GM12878 (cell line): ENCODE measurements around the gene COL4A2. TPM values are rescaled to one million over a fixed set of nuclear protein-coding genes. Genes with fewer than 3 reads are reported as not detected.

Experiments
- ATAC-seq: fragments of 200-7000 bp; cut with Tn5 transposase; 3 replicates; pipeline ENCODE4 v1.9.1; 2020; ENCODE audit warnings: mild to moderate bottlenecking, moderate library complexity
- BruUV-seq: library from RNA; stranded (reverse); fragments of 400-500 nt; replicated peaks from 2 replicates; lab custom pipeline; 2021; lab: Mats Ljungman, UMichigan
- CTCF ChIA-PET: fragments of 300-600 bp; sonication (Branson Sonifier 250); formaldehyde crosslinking; extraction: SDS; loops from one replicate; lab custom pipeline; 2021; ENCODE audit warnings: inconsistent platforms; lab: Yijun Ruan, JAX
- POLR2A ChIA-PET: fragments of 350-600 bp; formaldehyde crosslinking; extraction: SDS; loops from one replicate; lab custom pipeline; 2021; ENCODE audit warnings: inconsistent platforms; lab: Charles Lee
- RAD21 ChIA-PET: fragments of 300-600 bp; sonication (Branson Sonifier 250); formaldehyde crosslinking; loops from one replicate; lab custom pipeline; 2023; ENCODE audit warnings: antibody characterized with exemption; ENCODE audit not compliant: unreplicated experiment; lab: Charles Lee
- SMC1A ChIA-PET: fragments of 300-600 bp; sonication (Branson Sonifier 250); formaldehyde crosslinking; loops from one replicate; lab custom pipeline; 2023; ENCODE audit not compliant: unreplicated experiment, uncharacterized antibody; lab: Charles Lee
- DNase-seq: peaks from one replicate; pipeline ENCODE4 v3.0.0-alpha.2; 2011; ENCODE audit warnings: low read depth, low spot score
- FAIRE-seq: peaks from 3 replicates; lab custom pipeline; 2011; peaks lifted over from hg19 to GRCh38; lab: Jason Lieb, UNC
- H2AFZ ChIP-seq: 2 replicates; pipeline ENCODE4 v1.6.0; 2011; ENCODE audit warnings: low read depth, low read length, control low read depth; ENCODE audit not compliant: control insufficient read depth
- H3K27ac ChIP-seq: 2 replicates; pipeline ENCODE4 v1.5.1; 2011; ENCODE audit warnings: control low read depth; ENCODE audit not compliant: control insufficient read depth, insufficient read depth
- H3K27me3 ChIP-seq, 2 experiments: replicated peaks in 1 of 2; 2 replicates each; pipeline versions ENCODE4 v1.6.0 to v1.6.1; 2011; ENCODE audit warnings: low read length in 1 of 2; ENCODE audit not compliant: control insufficient read depth in 2 of 2, insufficient read depth in 2 of 2
- H3K36me3 ChIP-seq, 2 experiments: 2 replicates each; pipeline ENCODE4 v1.5.1; 2011; ENCODE audit warnings: low read length in 1 of 2; ENCODE audit not compliant: control insufficient read depth in 2 of 2, insufficient read depth in 2 of 2
- H3K4me1 ChIP-seq: 2 replicates; pipeline ENCODE4 v1.6.1; 2011; ENCODE audit warnings: mild to moderate bottlenecking, low read length, moderate library complexity, mixed read lengths; ENCODE audit not compliant: control insufficient read depth, insufficient read depth
- H3K4me2 ChIP-seq: 2 replicates; pipeline ENCODE4 v1.6.0; 2011; ENCODE audit warnings: control low read depth; ENCODE audit not compliant: control insufficient read depth, insufficient read depth
- H3K4me3 ChIP-seq: fragments of 200-600 bp; sonication (generic); 2 replicates; pipeline ENCODE4 v1.5.1; 2016
- H3K79me2 ChIP-seq: 2 replicates; pipeline ENCODE4 v1.6.0; 2011; ENCODE audit warnings: low read length; ENCODE audit not compliant: control insufficient read depth, insufficient read depth
- H3K9ac ChIP-seq: 2 replicates; pipeline ENCODE4 v1.8.0; 2011; ENCODE audit warnings: low read length, control low read depth, mixed read lengths; ENCODE audit not compliant: control insufficient read depth, insufficient read depth
- H3K9me3 ChIP-seq: replicated peaks from 3 replicates; pipeline ENCODE4 v1.5.1; 2011; ENCODE audit warnings: mild to moderate bottlenecking, low read length; ENCODE audit not compliant: control insufficient read depth, insufficient read depth
- H4K20me1 ChIP-seq: 2 replicates; pipeline ENCODE4 v1.6.0; 2011; ENCODE audit not compliant: control insufficient read depth, insufficient read depth
- MLLT1 ChIP-seq: fragments of 450-650 bp; IDR thresholded peaks from 2 replicates; pipeline ENCODE4 v1.6.1; 2016; ENCODE audit warnings: mild to moderate bottlenecking
- SREBF1 ChIP-seq: IDR thresholded peaks from 2 replicates; pipeline ENCODE4 v1.6.1; 2012; ENCODE audit warnings: mild to moderate bottlenecking, low read length
- SRF ChIP-seq, 2 experiments: IDR thresholded peaks; 2 replicates each; pipeline ENCODE4 v1.6.1; 2011; ENCODE audit warnings: low read depth in 2 of 2, low read length in 2 of 2, mild to moderate bottlenecking in 1 of 2, moderate library complexity in 1 of 2
- SUPT20H ChIP-seq: IDR thresholded peaks from 2 replicates; pipeline ENCODE4 v1.6.1; 2011; ENCODE audit warnings: low read depth, mild to moderate bottlenecking, low read length, moderate library complexity, borderline replicate concordance; ENCODE audit not compliant: control insufficient read depth
- TAF1 ChIP-seq: IDR thresholded peaks from 2 replicates; pipeline ENCODE4 v1.6.1; 2011; ENCODE audit warnings: mild to moderate bottlenecking, low read depth, low read length, borderline replicate concordance
- ZNF217 ChIP-seq: fragments of 450-650 bp; IDR thresholded peaks from 2 replicates; pipeline ENCODE4 v1.6.1; 2017; ENCODE audit warnings: antibody characterized with exemption, mild to moderate bottlenecking
- ZNF622 ChIP-seq: fragments of 450-650 bp; IDR thresholded peaks from 2 replicates; pipeline ENCODE4 v1.6.1; 2017; ENCODE audit warnings: mild to moderate bottlenecking, inconsistent platforms
- WGBS: methylation state at CpG from one replicate; pipeline ENCODE4 v1.1.6; 2016; ENCODE audit warnings: low lambda C conversion rate; ENCODE audit not compliant: insufficient replicate concordance, insufficient coverage; ENCODE audit errors: missing lambda C conversion rate; 5-methylcytosine and 5-hydroxymethylcytosine counted together
- in situ Hi-C: fragments of 300-500 bp; cut with MboI; formaldehyde crosslinking; loops from 9 replicates; pipeline ENCODE4 v1.14.3; 2018; ENCODE audit warnings: mixed read lengths
- intact Hi-C: fragments of 100-400 bp; cut with micrococcal nuclease; formaldehyde crosslinking; loops from one replicate; pipeline ENCODE4 v1.14.2; 2022; ENCODE audit not compliant: unreplicated experiment
- polyA plus RNA-seq, 11 experiments: library from polyadenylated mRNA; depleted of rRNA in 4 of 11; unstranded in 6 of 11; stranded (reverse) in 5 of 11; fragments of >200 nt; fragmentation: Nextera tagmentation in 4 of 11; fragmentation: Illumina TruSeq in 1 of 11; extraction: Ambion mirVana in 4 of 11; extraction: Trizol in 1 of 11; gene quantifications; 1 replicate in 1 of 11; 2 replicates in 10 of 11; pipeline versions ENCODE4 v1.2.1 to v1.2.3, GENCODE V29; 2011 to 2016; ENCODE audit warnings: inconsistent platforms in 2 of 11, missing spikeins in 2 of 11, low read depth in 1 of 11
- total RNA-seq, 4 experiments: library from RNA; depleted of rRNA in 3 of 4; stranded (reverse); fragments of >200 nt in 3 of 4; fragmentation: Illumina TruSeq in 1 of 4; extraction: Trizol in 1 of 4; gene quantifications; 2 replicates each; pipeline versions ENCODE4 v1.2.1 to v1.2.3, GENCODE V29; 2013 to 2021
- TF ChIP-seq, protein P1 (sequence below): fragments of 150-350 bp; IDR thresholded peaks from 2 replicates; pipeline ENCODE4 v1.6.1; 2016; ENCODE audit warnings: low read depth, low read length
- TF ChIP-seq, protein P2 (sequence below): fragments of 450-650 bp; formaldehyde crosslinking; IDR thresholded peaks from 2 replicates; pipeline ENCODE4 v1.4.0; 2022; ENCODE audit warnings: mild to moderate bottlenecking, moderate library complexity
- TF ChIP-seq, protein P3 (sequence below): IDR thresholded peaks from 2 replicates; pipeline ENCODE4 v1.6.1; 2012; ENCODE audit warnings: low read depth, low read length, improper control_type of control experiment

Gene COL4A2
- total and polyA plus RNA-seq, 10 of the 15 experiments (the other 5 are each of a cell fraction or from before 2014, with no cell fraction given), result 0.16 to 1.6 (median 0.62) TPM; not detected in 3

DNA sequence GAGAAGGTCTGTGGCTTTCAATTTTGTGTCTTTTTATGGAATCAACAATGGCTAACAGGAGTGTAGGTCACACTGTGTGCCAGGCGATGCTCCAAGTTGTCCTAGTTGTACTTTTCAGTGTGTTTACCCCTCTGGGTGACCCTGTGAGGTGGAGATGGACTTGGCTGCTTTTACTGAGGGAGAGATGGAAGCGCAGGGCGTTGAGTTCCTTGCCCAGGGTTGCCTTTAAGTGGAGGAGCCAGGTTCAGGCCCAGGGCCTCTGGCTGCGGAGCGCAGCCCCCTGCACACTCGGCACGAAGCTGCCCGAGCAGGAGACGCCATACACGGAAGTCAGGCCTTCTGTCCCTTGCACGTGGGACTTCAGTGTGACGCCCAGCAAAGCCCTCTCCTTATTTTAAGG, 141.6 kb downstream of the COL4A2 start:
- ChIA-PET SMC1A (no interaction called here), CTCF (interaction anchor here (1.3 kb wide), 1 partner anchor 227 kb away, joined by 3 read pairs; no protein-coding TSS in a partner anchor), POLR2A (no interaction called here), RAD21 (no interaction called here)
- DNase-seq (no peak), FAIRE-seq (no peak), ATAC-seq (no peak)
- no peaks in the 10 kb centered on the region for H4K20me1 ChIP-seq
- no peak overlapping the region for H3K4me2 ChIP-seq
- no peaks in the 10 kb centered on the region for H3K36me3 ChIP-seq
- peaks cover 35% of the 10 kb centered on the region for H3K4me1 ChIP-seq
- H3K27ac ChIP-seq, result no peak overlapping the region
- no peaks in the 10 kb centered on the region for H3K79me2 ChIP-seq
- no TSS peak for BruUV-seq
- no peak overlapping the region for H2AFZ ChIP-seq
- intact Hi-C loops, result loop anchor here (10.0 kb wide), 1 partner anchor 466 kb away; the partner anchor contains the start of gene ANKRD10
- no peak overlapping the region for H3K4me3 ChIP-seq
- H3K9ac ChIP-seq, result no peak overlapping the region
- WGBS, result 74% methylated on average over 12 of the region's 12 CpGs
- H3K9me3 ChIP-seq, result no peaks in the 10 kb centered on the region
- in situ Hi-C loops, result loop anchor here (5.0 kb wide), 2 partner anchors 226 to 369 kb away; no protein-coding TSS in a partner anchor
- no peaks in the 10 kb centered on the region for H3K27me3 ChIP-seq
- TF ChIP-seq, protein P1, sequence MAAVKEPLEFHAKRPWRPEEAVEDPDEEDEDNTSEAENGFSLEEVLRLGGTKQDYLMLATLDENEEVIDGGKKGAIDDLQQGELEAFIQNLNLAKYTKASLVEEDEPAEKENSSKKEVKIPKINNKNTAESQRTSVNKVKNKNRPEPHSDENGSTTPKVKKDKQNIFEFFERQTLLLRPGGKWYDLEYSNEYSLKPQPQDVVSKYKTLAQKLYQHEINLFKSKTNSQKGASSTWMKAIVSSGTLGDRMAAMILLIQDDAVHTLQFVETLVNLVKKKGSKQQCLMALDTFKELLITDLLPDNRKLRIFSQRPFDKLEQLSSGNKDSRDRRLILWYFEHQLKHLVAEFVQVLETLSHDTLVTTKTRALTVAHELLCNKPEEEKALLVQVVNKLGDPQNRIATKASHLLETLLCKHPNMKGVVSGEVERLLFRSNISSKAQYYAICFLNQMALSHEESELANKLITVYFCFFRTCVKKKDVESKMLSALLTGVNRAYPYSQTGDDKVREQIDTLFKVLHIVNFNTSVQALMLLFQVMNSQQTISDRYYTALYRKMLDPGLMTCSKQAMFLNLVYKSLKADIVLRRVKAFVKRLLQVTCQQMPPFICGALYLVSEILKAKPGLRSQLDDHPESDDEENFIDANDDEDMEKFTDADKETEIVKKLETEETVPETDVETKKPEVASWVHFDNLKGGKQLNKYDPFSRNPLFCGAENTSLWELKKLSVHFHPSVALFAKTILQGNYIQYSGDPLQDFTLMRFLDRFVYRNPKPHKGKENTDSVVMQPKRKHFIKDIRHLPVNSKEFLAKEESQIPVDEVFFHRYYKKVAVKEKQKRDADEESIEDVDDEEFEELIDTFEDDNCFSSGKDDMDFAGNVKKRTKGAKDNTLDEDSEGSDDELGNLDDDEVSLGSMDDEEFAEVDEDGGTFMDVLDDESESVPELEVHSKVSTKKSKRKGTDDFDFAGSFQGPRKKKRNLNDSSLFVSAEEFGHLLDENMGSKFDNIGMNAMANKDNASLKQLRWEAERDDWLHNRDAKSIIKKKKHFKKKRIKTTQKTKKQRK, result no peak
- no peak for TF ChIP-seq MLLT1
- TF ChIP-seq, protein P2, sequence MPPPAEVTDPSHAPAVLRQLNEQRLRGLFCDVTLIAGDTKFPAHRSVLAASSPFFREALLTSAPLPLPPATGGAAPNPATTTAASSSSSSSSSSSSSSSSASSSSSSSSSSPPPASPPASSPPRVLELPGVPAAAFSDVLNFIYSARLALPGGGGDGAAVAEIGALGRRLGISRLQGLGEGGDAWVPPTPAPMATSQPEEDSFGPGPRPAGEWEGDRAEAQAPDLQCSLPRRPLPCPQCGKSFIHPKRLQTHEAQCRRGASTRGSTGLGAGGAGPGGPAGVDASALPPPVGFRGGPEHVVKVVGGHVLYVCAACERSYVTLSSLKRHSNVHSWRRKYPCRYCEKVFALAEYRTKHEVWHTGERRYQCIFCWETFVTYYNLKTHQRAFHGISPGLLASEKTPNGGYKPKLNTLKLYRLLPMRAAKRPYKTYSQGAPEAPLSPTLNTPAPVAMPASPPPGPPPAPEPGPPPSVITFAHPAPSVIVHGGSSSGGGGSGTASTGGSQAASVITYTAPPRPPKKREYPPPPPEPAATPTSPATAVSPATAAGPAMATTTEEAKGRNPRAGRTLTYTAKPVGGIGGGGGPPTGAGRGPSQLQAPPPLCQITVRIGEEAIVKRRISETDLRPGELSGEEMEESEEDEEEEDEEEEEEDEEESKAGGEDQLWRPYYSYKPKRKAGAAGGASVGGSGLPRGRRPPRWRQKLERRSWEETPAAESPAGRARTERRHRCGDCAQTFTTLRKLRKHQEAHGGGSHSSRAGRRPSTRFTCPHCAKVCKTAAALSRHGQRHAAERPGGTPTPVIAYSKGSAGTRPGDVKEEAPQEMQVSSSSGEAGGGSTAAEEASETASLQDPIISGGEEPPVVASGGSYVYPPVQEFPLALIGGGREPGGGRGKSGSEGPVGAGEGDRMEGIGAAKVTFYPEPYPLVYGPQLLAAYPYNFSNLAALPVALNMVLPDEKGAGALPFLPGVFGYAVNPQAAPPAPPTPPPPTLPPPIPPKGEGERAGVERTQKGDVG (CRISPR knock-in tag), result no peak
- TF ChIP-seq, protein P3, sequence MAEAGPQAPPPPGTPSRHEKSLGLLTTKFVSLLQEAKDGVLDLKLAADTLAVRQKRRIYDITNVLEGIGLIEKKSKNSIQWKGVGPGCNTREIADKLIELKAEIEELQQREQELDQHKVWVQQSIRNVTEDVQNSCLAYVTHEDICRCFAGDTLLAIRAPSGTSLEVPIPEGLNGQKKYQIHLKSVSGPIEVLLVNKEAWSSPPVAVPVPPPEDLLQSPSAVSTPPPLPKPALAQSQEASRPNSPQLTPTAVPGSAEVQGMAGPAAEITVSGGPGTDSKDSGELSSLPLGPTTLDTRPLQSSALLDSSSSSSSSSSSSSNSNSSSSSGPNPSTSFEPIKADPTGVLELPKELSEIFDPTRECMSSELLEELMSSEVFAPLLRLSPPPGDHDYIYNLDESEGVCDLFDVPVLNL, result no peak
- no peak for TF ChIP-seq SRF (IDR thresholded peaks at IDR 0.05; ENCODE audit: low read depth in 2 of 2, low read length in 2 of 2)
- TF ChIP-seq ZNF622, result no peak
- TF ChIP-seq TAF1, result no peak
- no peak for TF ChIP-seq SREBF1
- TF ChIP-seq SUPT20H, result no peak
- no peak for TF ChIP-seq ZNF217
